HepG2 (cell line): ENCODE data around the gene ZNF33A. TPM values are rescaled to one million over a fixed set of nuclear protein-coding genes. Genes with fewer than 3 reads are reported as not detected.

Experiments used
- AHR ChIP-seq: IDR thresholded peaks from 2 replicates; pipeline ENCODE4 v1.6.1; 2018; ENCODE audit warnings: missing genetic modification reagents, missing compliant biosample characterization
- ATAD3A ChIP-seq: sonication (generic); formaldehyde crosslinking; IDR thresholded peaks from 2 replicates; pipeline ENCODE4 v1.4.0; 2020; ENCODE audit warnings: missing genetic modification reagents
- ATF7-NPFF ChIP-seq: sonication (generic); formaldehyde crosslinking; IDR thresholded peaks from 2 replicates; pipeline ENCODE4 v1.8.1; 2023; ENCODE audit warnings: mild to moderate bottlenecking, low read depth, missing genetic modification reagents, moderate library complexity
- CREM ChIP-seq, 2 experiments: sonication (generic) in 1 of 2; formaldehyde crosslinking in 1 of 2; IDR thresholded peaks; 2 replicates each; pipeline versions ENCODE4 v1.4.0 to v1.6.1; 2016 to 2020; ENCODE audit warnings: antibody characterized with exemption in 1 of 2, mild to moderate bottlenecking in 1 of 2, missing genetic modification reagents in 1 of 2
- MAZ ChIP-seq, 2 experiments: sonication (generic) in 1 of 2; formaldehyde crosslinking in 1 of 2; IDR thresholded peaks; 2 replicates each; pipeline versions ENCODE4 v1.5.0 to v1.6.1; 2012 to 2020; ENCODE audit warnings: low read depth in 2 of 2, mild to moderate bottlenecking in 2 of 2, borderline replicate concordance in 1 of 2, improper control_type of control experiment in 1 of 2, low read length in 1 of 2, missing genetic modification reagents in 1 of 2, moderate library complexity in 1 of 2
- MYC ChIP-seq: sonication (generic); formaldehyde crosslinking; IDR thresholded peaks from 2 replicates; pipeline ENCODE4 v1.9.0; 2021; ENCODE audit warnings: missing genetic modification reagents, borderline replicate concordance
- TEAD3 ChIP-seq: optimal IDR thresholded peaks from 2 replicates; pipeline ENCODE3; 2016; ENCODE audit warnings: borderline replicate concordance
- WIZ ChIP-seq: sonication (generic); formaldehyde crosslinking; IDR thresholded peaks from 2 replicates; pipeline ENCODE4 v1.5.1; 2020; ENCODE audit warnings: mild to moderate bottlenecking, missing genetic modification reagents
- YEATS2 ChIP-seq: sonication (generic); formaldehyde crosslinking; IDR thresholded peaks from 2 replicates; pipeline ENCODE4 v1.4.0; 2020; ENCODE audit warnings: missing genetic modification reagents, borderline replicate concordance
- ZBTB20 ChIP-seq: sonication (generic); formaldehyde crosslinking; IDR thresholded peaks from 2 replicates; pipeline ENCODE4 v1.8.1; 2023; ENCODE audit warnings: missing genetic modification reagents, low read depth, mild to moderate bottlenecking, borderline replicate concordance
- ZNF3 ChIP-seq: IDR thresholded peaks from 2 replicates; pipeline ENCODE4 v1.7.0; 2017; ENCODE audit warnings: inconsistent platforms
- ZNF382 ChIP-seq: sonication (generic); formaldehyde crosslinking; IDR thresholded peaks from 2 replicates; pipeline ENCODE4 v1.5.0; 2020; ENCODE audit warnings: missing genetic modification reagents, mild to moderate bottlenecking, borderline replicate concordance
- ZNF430 ChIP-seq: sonication (generic); formaldehyde crosslinking; IDR thresholded peaks from 2 replicates; pipeline ENCODE4 v1.9.0; 2021; ENCODE audit warnings: mild to moderate bottlenecking, missing genetic modification reagents
- ZNF441 ChIP-seq: sonication (generic); formaldehyde crosslinking; IDR thresholded peaks from 2 replicates; pipeline ENCODE4 v1.7.0; 2021; ENCODE audit warnings: missing genetic modification reagents, borderline replicate concordance
- ZNF546 ChIP-seq: sonication (generic); formaldehyde crosslinking; conservative IDR thresholded peaks from 2 replicates; pipeline ENCODE4 v1.8.1; 2023; ENCODE audit warnings: mild to moderate bottlenecking, missing genetic modification reagents
- ZNF552 ChIP-seq: sonication (generic); formaldehyde crosslinking; IDR thresholded peaks from 2 replicates; pipeline ENCODE4 v1.9.0; 2022; ENCODE audit warnings: missing genetic modification reagents, mild to moderate bottlenecking, borderline replicate concordance
- ZNF558 ChIP-seq: sonication (generic); formaldehyde crosslinking; IDR thresholded peaks from 2 replicates; pipeline ENCODE4 v1.9.0; 2022; ENCODE audit warnings: mild to moderate bottlenecking, missing genetic modification reagents, borderline replicate concordance
- ZNF703 ChIP-seq: sonication (generic); formaldehyde crosslinking; IDR thresholded peaks from 2 replicates; pipeline ENCODE4 v1.5.1; 2020; ENCODE audit warnings: missing genetic modification reagents, mild to moderate bottlenecking, moderate library complexity, borderline replicate concordance
- ZNF720 ChIP-seq: sonication (generic); formaldehyde crosslinking; IDR thresholded peaks from 2 replicates; pipeline ENCODE4 v1.4.0; 2020; ENCODE audit warnings: missing genetic modification reagents
- polyA plus RNA-seq, 8 experiments: library from polyadenylated mRNA; depleted of rRNA in 3 of 8; stranded (reverse) in 7 of 8; unstranded in 1 of 8; fragments of >200 nt; fragmentation: Illumina TruSeq in 4 of 8; extraction: Trizol in 4 of 8; gene quantifications; 2 replicates each; pipeline versions ENCODE4 v1.2.1 to v1.2.3, GENCODE V29; 2011 to 2016; ENCODE audit warnings: low read depth in 4 of 8, missing spikeins in 1 of 8, mixed read lengths in 1 of 8; ENCODE audit not compliant: insufficient read depth in 1 of 8
- total RNA-seq, 5 experiments: library from RNA; depleted of rRNA; stranded (reverse); fragments of >200 nt; fragmentation: Illumina TruSeq; extraction: Trizol; gene quantifications; 2 replicates each; pipeline ENCODE4 v1.2.3, GENCODE V29; 2016; ENCODE audit warnings: low read depth in 1 of 5
- TF ChIP-seq, protein P1 (sequence below): sonication (generic); formaldehyde crosslinking; IDR thresholded peaks from 2 replicates; pipeline ENCODE4 v1.4.0; 2020; ENCODE audit warnings: mild to moderate bottlenecking, missing genetic modification reagents
- TF ChIP-seq, protein P2 (sequence below): sonication (generic); formaldehyde crosslinking; IDR thresholded peaks from 2 replicates; pipeline ENCODE4 v1.8.0; 2022; ENCODE audit warnings: mild to moderate bottlenecking, missing genetic modification reagents
- TF ChIP-seq, protein P3 (sequence below): sonication (generic); formaldehyde crosslinking; IDR thresholded peaks from 2 replicates; pipeline ENCODE4; 2020; ENCODE audit warnings: missing genetic modification reagents, mild to moderate bottlenecking, borderline replicate concordance

ZNF33A gene
- total and polyA plus RNA-seq, 2 of the 13 experiments (the other 11 are each of a cell fraction or from before 2014, with no cell fraction given) = 13.1 to 22.5 TPM

DNA sequence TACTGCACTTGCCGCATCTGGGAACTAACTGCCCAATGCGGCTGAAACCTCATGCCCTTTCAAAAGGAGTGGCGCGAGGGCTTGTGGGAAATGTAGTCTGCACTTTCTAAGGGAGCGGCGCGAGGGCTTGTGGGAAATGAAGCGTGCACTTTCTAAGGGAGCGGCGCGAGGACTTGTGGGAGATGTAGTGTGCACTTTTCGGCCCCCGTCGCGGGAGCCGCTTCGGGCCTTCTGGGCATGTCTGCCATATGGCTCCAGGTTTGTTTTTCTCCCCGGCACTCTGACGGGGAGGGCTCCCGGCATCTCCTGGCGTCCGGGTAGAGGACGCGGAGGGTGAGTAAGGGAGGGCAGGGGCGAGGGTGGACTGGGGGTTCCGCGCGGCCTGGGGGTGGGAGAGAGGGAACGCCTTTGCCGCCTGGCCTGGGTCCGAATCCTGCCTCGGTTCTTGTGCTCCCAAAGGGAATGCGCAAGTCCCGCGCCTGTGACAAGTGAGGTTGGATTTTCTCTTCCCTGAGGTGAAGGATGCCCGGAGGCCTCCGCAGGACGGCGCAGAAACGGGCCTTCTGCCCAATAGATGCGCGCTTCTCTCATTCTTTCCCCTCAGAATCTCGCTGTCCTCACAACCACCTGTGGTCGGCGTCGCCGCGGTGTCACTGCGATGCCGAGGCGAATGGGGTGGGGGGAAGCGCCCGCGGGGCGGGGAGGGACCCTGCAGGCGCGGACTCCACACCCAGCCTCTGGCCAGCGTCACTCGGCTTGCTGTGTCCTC is 83.9 kb downstream of the ZNF33A start, which contains the start of gene ZNF37A (continued):
- peak; percentile 70; the same call in 1 of the 2 replicates for TF ChIP-seq ZNF558
- TF ChIP-seq MAZ (IDR thresholded peaks at IDR 0.05; ENCODE audit: borderline replicate concordance, low read depth, low read length) = peak; percentile 19; the same call in 1 of the 2 replicates
- TF ChIP-seq MAZ (CRISPR knock-in tag; IDR thresholded peaks at IDR 0.05; ENCODE audit: low read depth) = peak; percentile 59
- no peak; the same call in 1 of the 2 replicates for TF ChIP-seq ATF7-NPFF (CRISPR knock-in tag)
- no peak for TF ChIP-seq ATAD3A (CRISPR knock-in tag)
- TF ChIP-seq, protein P1, sequence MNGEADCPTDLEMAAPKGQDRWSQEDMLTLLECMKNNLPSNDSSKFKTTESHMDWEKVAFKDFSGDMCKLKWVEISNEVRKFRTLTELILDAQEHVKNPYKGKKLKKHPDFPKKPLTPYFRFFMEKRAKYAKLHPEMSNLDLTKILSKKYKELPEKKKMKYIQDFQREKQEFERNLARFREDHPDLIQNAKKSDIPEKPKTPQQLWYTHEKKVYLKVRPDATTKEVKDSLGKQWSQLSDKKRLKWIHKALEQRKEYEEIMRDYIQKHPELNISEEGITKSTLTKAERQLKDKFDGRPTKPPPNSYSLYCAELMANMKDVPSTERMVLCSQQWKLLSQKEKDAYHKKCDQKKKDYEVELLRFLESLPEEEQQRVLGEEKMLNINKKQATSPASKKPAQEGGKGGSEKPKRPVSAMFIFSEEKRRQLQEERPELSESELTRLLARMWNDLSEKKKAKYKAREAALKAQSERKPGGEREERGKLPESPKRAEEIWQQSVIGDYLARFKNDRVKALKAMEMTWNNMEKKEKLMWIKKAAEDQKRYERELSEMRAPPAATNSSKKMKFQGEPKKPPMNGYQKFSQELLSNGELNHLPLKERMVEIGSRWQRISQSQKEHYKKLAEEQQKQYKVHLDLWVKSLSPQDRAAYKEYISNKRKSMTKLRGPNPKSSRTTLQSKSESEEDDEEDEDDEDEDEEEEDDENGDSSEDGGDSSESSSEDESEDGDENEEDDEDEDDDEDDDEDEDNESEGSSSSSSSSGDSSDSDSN (CRISPR knock-in tag) = peak; percentile 46; the same call in 1 of the 2 replicates
- TF ChIP-seq CREM (IDR thresholded peaks at IDR 0.05) = peak; percentile 98
- TF ChIP-seq CREM (CRISPR knock-in tag; IDR thresholded peaks at IDR 0.05) = no peak
- TF ChIP-seq, protein P2, sequence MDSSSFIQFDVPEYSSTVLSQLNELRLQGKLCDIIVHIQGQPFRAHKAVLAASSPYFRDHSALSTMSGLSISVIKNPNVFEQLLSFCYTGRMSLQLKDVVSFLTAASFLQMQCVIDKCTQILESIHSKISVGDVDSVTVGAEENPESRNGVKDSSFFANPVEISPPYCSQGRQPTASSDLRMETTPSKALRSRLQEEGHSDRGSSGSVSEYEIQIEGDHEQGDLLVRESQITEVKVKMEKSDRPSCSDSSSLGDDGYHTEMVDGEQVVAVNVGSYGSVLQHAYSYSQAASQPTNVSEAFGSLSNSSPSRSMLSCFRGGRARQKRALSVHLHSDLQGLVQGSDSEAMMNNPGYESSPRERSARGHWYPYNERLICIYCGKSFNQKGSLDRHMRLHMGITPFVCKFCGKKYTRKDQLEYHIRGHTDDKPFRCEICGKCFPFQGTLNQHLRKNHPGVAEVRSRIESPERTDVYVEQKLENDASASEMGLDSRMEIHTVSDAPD = peak; percentile 65; the same call in 1 of the 2 replicates
- TF ChIP-seq ZBTB20 = 0 out of 2 replicates have a peak, but pooled peaks have one; percentile 20
- TF ChIP-seq ZNF430 = peak; percentile 59; the same call in 1 of the 2 replicates
- 0 out of 2 replicates have a peak, but pooled peaks have one; percentile 71 for TF ChIP-seq ZNF703 (CRISPR knock-in tag)
- no peak for TF ChIP-seq ZNF382 (CRISPR knock-in tag)
- TF ChIP-seq YEATS2 (CRISPR knock-in tag) = 0 out of 2 replicates have a peak, but pooled peaks have one; percentile 46
- 0 out of 2 replicates have a peak, but pooled peaks have one; percentile 39 for TF ChIP-seq ZNF546 (CRISPR knock-in tag)
- no peak for TF ChIP-seq ZNF3 (CRISPR knock-in tag)
- no peak for TF ChIP-seq WIZ (CRISPR knock-in tag)
- no peak for TF ChIP-seq AHR
- peak; percentile 7 for TF ChIP-seq TEAD3 (CRISPR knock-in tag)
- TF ChIP-seq, protein P3, sequence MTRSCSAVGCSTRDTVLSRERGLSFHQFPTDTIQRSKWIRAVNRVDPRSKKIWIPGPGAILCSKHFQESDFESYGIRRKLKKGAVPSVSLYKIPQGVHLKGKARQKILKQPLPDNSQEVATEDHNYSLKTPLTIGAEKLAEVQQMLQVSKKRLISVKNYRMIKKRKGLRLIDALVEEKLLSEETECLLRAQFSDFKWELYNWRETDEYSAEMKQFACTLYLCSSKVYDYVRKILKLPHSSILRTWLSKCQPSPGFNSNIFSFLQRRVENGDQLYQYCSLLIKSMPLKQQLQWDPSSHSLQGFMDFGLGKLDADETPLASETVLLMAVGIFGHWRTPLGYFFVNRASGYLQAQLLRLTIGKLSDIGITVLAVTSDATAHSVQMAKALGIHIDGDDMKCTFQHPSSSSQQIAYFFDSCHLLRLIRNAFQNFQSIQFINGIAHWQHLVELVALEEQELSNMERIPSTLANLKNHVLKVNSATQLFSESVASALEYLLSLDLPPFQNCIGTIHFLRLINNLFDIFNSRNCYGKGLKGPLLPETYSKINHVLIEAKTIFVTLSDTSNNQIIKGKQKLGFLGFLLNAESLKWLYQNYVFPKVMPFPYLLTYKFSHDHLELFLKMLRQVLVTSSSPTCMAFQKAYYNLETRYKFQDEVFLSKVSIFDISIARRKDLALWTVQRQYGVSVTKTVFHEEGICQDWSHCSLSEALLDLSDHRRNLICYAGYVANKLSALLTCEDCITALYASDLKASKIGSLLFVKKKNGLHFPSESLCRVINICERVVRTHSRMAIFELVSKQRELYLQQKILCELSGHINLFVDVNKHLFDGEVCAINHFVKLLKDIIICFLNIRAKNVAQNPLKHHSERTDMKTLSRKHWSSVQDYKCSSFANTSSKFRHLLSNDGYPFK = peak; percentile 70; the same call in 1 of the 2 replicates
- TF ChIP-seq ZNF720 (CRISPR knock-in tag) = no peak
- TF ChIP-seq ZNF441 (CRISPR knock-in tag) = 0 out of 2 replicates have a peak, but pooled peaks have one; percentile 23
- TF ChIP-seq ZNF552 = no peak
- TF ChIP-seq MYC = peak; percentile 62
